ENCODE results near the gene PITPNM2.

The PITPNM2 gene

DNA sequence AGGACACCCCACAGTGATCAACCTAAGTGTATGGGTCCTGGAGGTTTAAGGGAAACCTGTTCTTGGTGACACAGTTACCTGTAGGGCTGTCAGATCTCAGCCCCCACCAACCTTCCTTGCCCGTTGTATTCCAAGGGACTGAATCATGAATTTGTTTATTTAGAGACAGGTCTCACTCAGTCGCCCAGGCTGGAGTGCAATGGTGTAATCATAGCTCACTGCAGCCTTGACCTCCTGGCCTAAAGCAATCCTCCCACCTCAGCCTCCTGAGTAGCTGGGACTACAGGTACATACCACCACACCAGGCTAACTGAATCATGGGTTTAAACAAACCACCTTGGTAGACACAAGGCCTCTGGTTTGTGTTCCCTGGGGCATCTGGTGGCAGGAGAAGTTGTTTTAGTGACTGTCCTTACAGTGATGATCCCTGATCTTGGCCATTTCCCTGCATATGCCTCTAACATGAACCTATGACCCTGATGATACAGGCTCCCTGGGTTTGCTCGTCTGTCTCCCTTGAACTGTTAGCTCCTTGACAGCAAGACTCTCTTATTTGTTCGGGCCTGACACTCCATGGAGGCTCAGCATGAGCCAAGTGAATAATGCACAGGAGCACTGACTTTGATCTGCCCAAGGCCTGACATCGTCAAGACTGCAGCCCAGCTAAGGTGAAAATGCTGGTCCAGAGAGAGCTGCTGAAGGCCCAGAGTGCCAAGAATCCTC is 47.9 kb downstream of the PITPNM2 start:
- no peak for DNase-seq (ENCODE audit: extremely low spot score, insufficient read length, low read depth)
- no peak for FAIRE-seq

DNA sequence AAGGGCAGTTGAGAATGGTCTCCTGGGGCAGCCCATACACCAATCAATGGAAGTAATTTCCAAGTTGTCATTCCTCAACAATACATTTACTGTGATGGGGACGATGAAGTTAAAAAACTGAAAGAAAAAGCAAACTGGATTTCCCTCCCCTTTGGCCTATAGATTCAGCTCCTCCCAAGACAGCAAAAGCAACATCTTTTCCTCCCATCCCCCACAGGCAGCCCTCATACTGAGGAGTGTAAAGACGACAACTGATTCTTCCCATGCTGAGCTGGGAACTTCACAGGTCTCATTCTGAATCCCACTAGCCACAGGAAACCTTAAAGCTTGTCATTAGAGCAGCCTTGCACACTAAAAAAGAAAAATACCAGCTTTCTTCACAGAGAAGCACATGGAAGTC is 48.5 kb downstream of the PITPNM2 start:
- DNase-seq (ENCODE audit: extremely low spot score, insufficient read length, low read depth) (no peak), FAIRE-seq (no peak)

DNA sequence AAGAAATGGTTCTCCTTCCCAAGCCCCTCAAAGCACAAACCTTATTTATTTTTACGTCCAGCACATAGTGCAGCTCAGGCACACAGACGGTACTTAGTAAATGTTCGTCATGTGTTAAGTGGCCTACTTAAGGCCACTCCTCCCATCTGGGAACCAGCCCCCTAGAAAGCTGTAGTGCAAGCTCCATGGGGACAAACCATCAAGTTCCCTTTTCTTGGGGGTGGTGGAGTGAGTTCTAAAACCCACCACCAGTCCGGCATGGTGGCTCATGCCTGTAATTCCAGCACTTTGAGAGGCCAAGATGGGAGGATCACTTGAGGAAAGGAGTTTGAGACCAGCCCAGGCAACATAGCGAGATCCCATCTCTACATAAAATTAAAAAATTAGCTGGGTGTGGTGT is 49.4 kb downstream of the PITPNM2 start:
- DNase-seq (ENCODE audit: extremely low spot score, insufficient read length, low read depth): no peak
- FAIRE-seq: no peak
